ENCODE measurements around the gene ADRA2B. TPM values are rescaled to one million over a fixed set of nuclear protein-coding genes. Genes with fewer than 3 reads are reported as not detected.

ADRA2B gene
- total RNA-seq, 1 donor from 2014 or later = 0.14 TPM

- DNase-seq (peak; percentile 85), ATAC-seq (peak; percentile 61)
- no peak overlapping the region for H3K4me3 ChIP-seq
- no peaks in the 10 kb centered on the region for H3K36me3 ChIP-seq
- peaks cover 4% of the 10 kb centered on the region for H3K27me3 ChIP-seq
- H3K27ac ChIP-seq = peak overlapping the region; percentile 63
- H3K9me3 ChIP-seq = no peaks in the 10 kb centered on the region
- no peak for TF ChIP-seq CTCF (IDR thresholded peaks at IDR 0.05)
- intact Hi-C loops (cut with DNase I) = no loop called here
- H3K4me1 ChIP-seq = peaks cover 27% of the 10 kb centered on the region
These were observed 29.9 kb upstream of the ADRA2B start for GRCh38 chr2:96146153-96146880.

DNA sequence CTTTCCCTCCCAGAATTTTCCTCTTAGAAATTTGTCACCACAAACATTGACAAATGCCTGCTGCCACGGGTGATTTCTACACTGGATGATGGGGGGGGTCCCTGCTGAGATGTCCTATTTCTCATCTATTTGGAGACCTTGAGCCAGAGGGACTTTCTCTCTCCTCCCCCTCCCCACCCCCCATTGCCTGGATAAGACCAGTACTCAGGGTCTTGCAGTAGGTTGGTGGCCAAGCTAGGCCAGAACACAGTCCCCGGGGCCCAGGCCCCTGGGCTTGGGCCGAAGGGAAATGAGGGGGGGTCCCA lies 29.4 kb upstream of the ADRA2B start:
- Histone ChIP-seq H3K27ac (peak overlapping the region; percentile 63), H3K36me3 (no peaks in the 10 kb centered on the region), H3K27me3 (peaks cover 4% of the 10 kb centered on the region), H3K4me1 (peaks cover 27% of the 10 kb centered on the region), H3K9me3 (no peaks in the 10 kb centered on the region), H3K4me3 (peak overlapping the region; percentile 60)
- TF ChIP-seq CTCF (IDR thresholded peaks at IDR 0.05) = no peak
- ATAC-seq = no peak
- DNase-seq = no peak
- intact Hi-C loops (cut with DNase I) = no loop called here

DNA sequence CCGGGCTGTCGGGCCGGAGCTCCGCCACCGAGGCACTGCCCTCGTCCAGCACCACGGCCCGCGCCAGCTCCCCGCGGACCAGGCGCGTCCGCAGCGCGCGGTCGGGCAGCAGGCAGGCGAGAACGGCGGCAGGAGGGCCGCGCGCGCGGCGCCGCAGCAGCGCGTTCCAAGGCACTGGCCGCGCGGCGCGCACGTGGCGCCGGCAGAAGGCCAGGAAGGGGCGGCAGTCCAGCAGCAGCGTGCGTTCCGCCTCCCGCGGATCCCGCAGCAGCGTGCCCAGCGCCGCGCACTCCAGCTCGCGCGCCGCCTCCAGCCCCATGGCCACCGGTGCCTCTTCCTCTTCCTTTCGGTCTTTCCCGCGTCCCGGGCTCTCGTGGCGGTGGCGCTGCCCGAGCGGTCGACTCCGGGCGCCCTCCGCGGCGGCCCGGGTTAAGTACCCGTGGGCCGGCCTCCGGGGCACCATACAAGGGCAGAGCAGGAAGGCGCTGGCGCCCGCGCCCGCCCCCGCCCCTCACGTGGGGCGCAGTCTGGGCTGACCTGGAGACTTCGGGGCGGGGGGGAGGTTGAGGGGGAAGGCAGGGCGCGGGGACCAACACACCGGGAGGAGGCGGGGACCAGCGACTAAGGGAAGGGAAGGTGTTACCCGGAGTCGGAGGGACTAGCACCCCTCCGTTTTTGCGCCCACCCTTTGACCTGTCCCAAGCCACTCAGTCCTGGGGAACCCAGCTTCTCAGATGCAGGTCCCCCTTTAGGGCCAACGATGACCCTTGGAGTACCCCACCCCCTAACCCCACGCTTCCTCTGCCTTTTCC lies 28.9 kb upstream of the ADRA2B start, which contains the start of gene DUSP2:
DUSP2 (minus strand) TSS at position 405 of the 812 bp plus-strand sequence; CDS start at position 319, 86 bp downstream.
- intact Hi-C loops (cut with DNase I) = no loop called here

GRCh38 chr2:96144481-96145035 lies 28.2 kb upstream of the ADRA2B start:
- no peaks in the 10 kb centered on the region for H3K9me3 ChIP-seq
- intact Hi-C loops (cut with DNase I) = no loop called here
- no peak for DNase-seq
- ATAC-seq = no peak
- peak overlapping the region; percentile 60 for H3K4me3 ChIP-seq
- peaks cover 27% of the 10 kb centered on the region for H3K4me1 ChIP-seq
- no peak for TF ChIP-seq CTCF (IDR thresholded peaks at IDR 0.05)
- H3K27me3 ChIP-seq = peaks cover 4% of the 10 kb centered on the region
- peak overlapping the region; percentile 60 for H3K27ac ChIP-seq
- H3K36me3 ChIP-seq = no peaks in the 10 kb centered on the region

More for the DNA sequence above, 28.9 kb upstream of the ADRA2B start, which contains the start of gene DUSP2:
- TF ChIP-seq CTCF (IDR thresholded peaks at IDR 0.05) = no peak
- Histone ChIP-seq H3K27ac (peak within 1 kb of the TSS; percentile 63), H3K4me1 (peaks cover 27% of the 10 kb centered on the region), H3K36me3 (no peaks in the 10 kb centered on the region), H3K9me3 (no peaks in the 10 kb centered on the region), H3K4me3 (peak within 1 kb of the TSS; percentile 60), H3K27me3 (peaks cover 4% of the 10 kb centered on the region)
- ATAC-seq (peak; percentile 90), DNase-seq (peak; percentile 93)

- Histone ChIP-seq H3K4me1 (peaks cover 27% of the 10 kb centered on the region), H3K36me3 (no peaks in the 10 kb centered on the region), H3K27ac (no peak overlapping the region), H3K27me3 (peaks cover 4% of the 10 kb centered on the region), H3K9me3 (no peaks in the 10 kb centered on the region), H3K4me3 (peak overlapping the region; percentile 60)
- intact Hi-C loops (cut with DNase I) = no loop called here
- ATAC-seq = no peak
- peak; percentile 61 for DNase-seq
- TF ChIP-seq CTCF (IDR thresholded peaks at IDR 0.05) = no peak
These were observed 27.6 kb upstream of the ADRA2B start for GRCh38 chr2:96143848-96144480.

All from upper lobe of right lung (tissue), 1 donor.